PC-9 (cell line): ENCODE measurements around the gene CRELD2. TPM values are rescaled to one million over a fixed set of nuclear protein-coding genes. Genes with fewer than 3 reads are reported as not detected.

Source experiments
- BruUV-seq: library from RNA; stranded (reverse); fragments of 400-500 nt; replicated peaks from 2 replicates; lab custom pipeline; 2021; lab: Mats Ljungman, UMichigan
- CTCF ChIA-PET: fragments of 300-600 bp; sonication (Branson Sonifier 250); formaldehyde crosslinking; loops from one replicate; lab custom pipeline; 2022; ENCODE audit warnings: antibody characterized with exemption; lab: Charles Lee
- POLR2A ChIA-PET: fragments of 300-600 bp; sonication (Branson Sonifier 250); formaldehyde crosslinking; loops from one replicate; lab custom pipeline; 2022; ENCODE audit warnings: antibody characterized with exemption; ENCODE audit not compliant: unreplicated experiment; lab: Charles Lee
- DNase-seq, 2 experiments: peaks; one replicate each; pipeline versions ENCODE4 v3.0.0 to v3.0.0-alpha.2; 2015 to 2022; ENCODE audit warnings: mixed read lengths in 1 of 2
- H2AFZ ChIP-seq: fragments of 200-600 bp; sonication (generic); 2 replicates; pipeline ENCODE4 v1.8.1; 2017; ENCODE audit warnings: antibody characterized with exemption
- H3F3A ChIP-seq: fragments of 200-600 bp; sonication (generic); 2 replicates; pipeline ENCODE4 v1.8.1; 2017; ENCODE audit warnings: antibody characterized with exemption, mild to moderate bottlenecking, low read depth; ENCODE audit not compliant: insufficient read depth
- H3K27ac ChIP-seq: fragments of 200-600 bp; sonication (generic); 2 replicates; pipeline ENCODE4 v1.6.1; 2016; ENCODE audit warnings: mixed run types
- H3K27me3 ChIP-seq: fragments of 200-600 bp; sonication (generic); 2 replicates; pipeline ENCODE4 v1.6.1; 2016; ENCODE audit warnings: low read depth, mixed run types; ENCODE audit not compliant: insufficient read depth
- H3K36me3 ChIP-seq: fragments of 200-600 bp; sonication (generic); 2 replicates; pipeline ENCODE4 v1.6.1; 2016; ENCODE audit warnings: low read depth, mixed run types
- H3K4me1 ChIP-seq: fragments of 200-600 bp; sonication (generic); replicated peaks from 2 replicates; pipeline ENCODE4 v1.6.1; 2016; ENCODE audit warnings: mixed run types; ENCODE audit not compliant: insufficient read depth
- H3K4me2 ChIP-seq: fragments of 200-600 bp; sonication (generic); 2 replicates; pipeline ENCODE4 v1.6.1; 2017; ENCODE audit warnings: mixed run types
- H3K4me3 ChIP-seq: fragments of 200-600 bp; sonication (generic); 2 replicates; pipeline ENCODE4 v1.6.1; 2016; ENCODE audit warnings: mixed run types
- H3K79me2 ChIP-seq: fragments of 200-600 bp; sonication (generic); 2 replicates; pipeline ENCODE4 v1.6.1; 2017; ENCODE audit warnings: low read depth, mixed run types
- H3K9me2 ChIP-seq: fragments of 200-600 bp; sonication (generic); 2 replicates; pipeline ENCODE4 v1.8.1; 2017; ENCODE audit warnings: mild to moderate bottlenecking; ENCODE audit not compliant: insufficient read depth
- H3K9me3 ChIP-seq: fragments of 200-600 bp; sonication (generic); 2 replicates; pipeline ENCODE4 v1.8.1; 2016; ENCODE audit warnings: low read depth; ENCODE audit not compliant: insufficient read depth
- H4K20me1 ChIP-seq: fragments of 200-600 bp; sonication (generic); 2 replicates; pipeline ENCODE4 v1.8.1; 2017; ENCODE audit not compliant: insufficient read depth
- CTCF ChIP-seq: fragments of 200-600 bp; sonication (generic); conservative IDR thresholded peaks from 2 replicates; pipeline ENCODE4 v1.6.1; 2017; ENCODE audit warnings: mixed run types, antibody characterized with exemption, mild to moderate bottlenecking, moderate library complexity
- EZH2 ChIP-seq: fragments of 200-600 bp; sonication (generic); IDR thresholded peaks from 2 replicates; pipeline ENCODE4 v1.8.0; 2017; ENCODE audit warnings: antibody characterized with exemption, low read depth
- intact Hi-C: fragments of 100-400 bp; cut with micrococcal nuclease; formaldehyde crosslinking; loops from one replicate; pipeline ENCODE4 v1.10.0; 2022; ENCODE audit not compliant: unreplicated experiment
- total RNA-seq: library from RNA; stranded (reverse); gene quantifications from 2 replicates; pipeline ENCODE4 v1.2.3, GENCODE V29; 2021

CRELD2 gene
- total RNA-seq, 1 experiment from 2014 or later = 30.7 TPM

DNA sequence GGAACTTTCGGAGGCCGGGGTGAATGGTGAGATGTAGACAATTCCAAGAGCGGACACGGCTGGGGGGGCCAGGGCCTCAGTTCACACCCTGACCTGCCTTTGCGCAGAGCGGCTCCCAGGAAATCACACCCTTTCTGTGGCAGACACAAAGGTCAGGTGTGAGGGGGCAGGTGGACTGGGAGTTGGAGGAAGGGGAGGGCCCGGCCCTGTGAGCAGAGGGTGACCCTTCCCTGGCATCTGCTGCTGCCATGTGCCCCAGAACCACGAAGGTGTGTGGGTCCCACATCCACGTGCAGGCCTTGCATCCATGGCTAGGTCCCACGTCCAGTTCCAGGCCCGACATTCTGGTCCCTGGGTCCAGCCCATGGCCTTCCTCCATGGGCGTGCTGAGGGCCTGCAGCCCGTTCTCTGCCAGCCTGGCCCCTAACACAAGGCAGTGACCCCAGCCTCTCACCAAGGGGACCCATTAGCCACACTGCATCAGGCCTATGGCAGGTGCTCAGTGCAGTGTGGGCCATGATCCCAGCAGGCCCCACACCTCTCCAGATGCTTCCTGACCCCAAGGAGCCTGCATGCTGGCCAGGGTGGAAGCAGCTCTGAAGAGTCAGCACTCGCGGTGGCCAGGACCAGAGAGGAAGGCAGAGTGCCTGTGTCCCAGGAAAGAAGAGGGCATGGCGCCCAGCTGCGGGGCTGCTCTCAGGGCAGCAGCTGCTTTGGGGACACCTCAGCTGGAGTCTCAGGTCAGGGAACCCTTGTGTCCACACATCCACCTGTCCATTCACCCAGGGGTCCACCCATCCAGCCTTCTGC, 23.3 kb downstream of the CRELD2 start:
- CTCF ChIA-PET = no interaction called here
- no peaks in the 10 kb centered on the region for H4K20me1 ChIP-seq
- no peaks in the 10 kb centered on the region for H3K9me3 ChIP-seq
- DNase-seq = no peak
- no peak overlapping the region for H3K27ac ChIP-seq
- no peaks in the 10 kb centered on the region for H3K27me3 ChIP-seq
- POLR2A ChIA-PET = no interaction called here
- peaks cover 1% of the 10 kb centered on the region for H3K4me1 ChIP-seq
- no peak overlapping the region for H2AFZ ChIP-seq
- no peak overlapping the region for H3K4me3 ChIP-seq
- no peaks in the 10 kb centered on the region for H3K9me2 ChIP-seq
- H3K36me3 ChIP-seq = no peaks in the 10 kb centered on the region
- intact Hi-C loops = no loop called here
- no peak for TF ChIP-seq CTCF
- TF ChIP-seq EZH2 = no peak
- H3K4me2 ChIP-seq = no peak overlapping the region
- H3F3A ChIP-seq = peaks cover 13% of the 10 kb centered on the region; the same call in 1 of the 2 replicates
- no peaks in the 10 kb centered on the region for H3K79me2 ChIP-seq
- BruUV-seq = no TSS peak

DNA sequence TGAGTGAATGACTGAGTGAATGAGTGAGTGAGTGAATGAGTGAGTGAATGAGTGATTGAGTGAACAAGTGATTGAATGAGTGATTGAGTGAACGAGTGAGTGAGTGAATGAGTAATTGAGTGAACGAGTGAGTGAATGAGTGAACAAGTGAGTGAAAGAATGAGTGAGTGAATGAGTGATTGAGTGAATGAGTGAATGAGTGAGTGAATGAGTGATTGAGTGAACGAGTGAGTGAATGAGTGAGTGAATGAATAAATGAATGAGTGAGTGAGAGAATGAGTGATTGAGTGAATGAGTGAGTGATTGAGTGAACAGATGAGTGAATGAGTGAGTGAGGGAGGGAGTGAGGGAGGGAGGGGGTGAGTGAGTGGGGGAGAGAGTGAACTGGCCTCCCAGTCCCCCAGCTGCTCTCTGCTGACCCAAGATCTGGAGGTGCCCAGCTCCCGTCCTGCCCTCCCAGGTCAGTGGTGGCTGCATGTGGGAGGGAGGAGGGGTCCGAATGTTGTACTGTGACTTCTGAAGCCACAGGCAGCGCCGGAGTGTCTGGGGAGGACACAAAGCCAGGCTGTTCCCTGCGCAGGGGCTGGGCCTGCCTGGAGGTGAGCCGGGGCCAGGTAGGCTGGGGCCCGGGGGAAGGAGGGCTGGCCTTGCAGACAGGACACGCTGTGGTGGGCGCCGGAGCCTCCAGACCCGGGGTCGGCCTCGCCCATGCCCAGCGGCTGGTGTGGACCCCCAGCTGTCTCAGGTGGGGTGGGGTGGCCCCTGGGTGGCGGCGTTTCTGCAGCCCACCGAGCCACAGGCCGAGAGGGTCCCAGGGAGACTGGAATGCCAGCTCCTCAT, 24.4 kb downstream of the CRELD2 start:
- no peak for TF ChIP-seq CTCF
- TF ChIP-seq EZH2 = no peak
- DNase-seq = no peak
- Histone ChIP-seq H3K9me2 (no peaks in the 10 kb centered on the region), H3K4me2 (no peak overlapping the region), H3K4me3 (no peak overlapping the region), H3K79me2 (no peaks in the 10 kb centered on the region), H3K4me1 (no peaks in the 10 kb centered on the region), H2AFZ (no peak overlapping the region), H3K36me3 (no peaks in the 10 kb centered on the region), H3K27ac (no peak overlapping the region), H3K27me3 (no peaks in the 10 kb centered on the region), H4K20me1 (no peaks in the 10 kb centered on the region), H3K9me3 (no peaks in the 10 kb centered on the region), H3F3A (peaks cover 10% of the 10 kb centered on the region; the same call in 1 of the 2 replicates)
- POLR2A ChIA-PET = interaction anchor here (0.7 kb wide), 1 partner anchor 10 kb away, joined by 5 read pairs; no protein-coding TSS in a partner anchor
- CTCF ChIA-PET = no interaction called here
- intact Hi-C loops = no loop called here
- no TSS peak for BruUV-seq

- Histone ChIP-seq H3K9me2 (no peaks in the 10 kb centered on the region), H2AFZ (no peak overlapping the region), H3K4me2 (no peak overlapping the region), H3K36me3 (no peaks in the 10 kb centered on the region), H3K9me3 (no peaks in the 10 kb centered on the region), H3K79me2 (no peaks in the 10 kb centered on the region), H4K20me1 (no peaks in the 10 kb centered on the region), H3K4me3 (no peak overlapping the region), H3K27ac (no peak overlapping the region), H3K27me3 (no peaks in the 10 kb centered on the region), H3F3A (peaks cover 10% of the 10 kb centered on the region; the same call in 1 of the 2 replicates), H3K4me1 (peaks cover 3% of the 10 kb centered on the region)
- intact Hi-C loops = no loop called here
- no TSS peak for BruUV-seq
- CTCF ChIA-PET = no interaction called here
- POLR2A ChIA-PET = interaction anchor here (0.7 kb wide), 1 partner anchor 9 kb away, joined by 5 read pairs; no protein-coding TSS in a partner anchor
- DNase-seq = no peak
- TF ChIP-seq CTCF (no peak), EZH2 (no peak)
These were observed 25.0 kb downstream of the CRELD2 start for GRCh38 chr22:49943405-49943765.
